HL-60 (cell line): ENCODE measurements around the gene SPATA16.

ENCODE experiments used
- GABPA ChIP-seq: IDR thresholded peaks from 2 replicates; pipeline ENCODE4 v1.6.1; 2012; ENCODE audit warnings: low read depth
- POLR2AphosphoS5 ChIP-seq: IDR thresholded peaks from 2 replicates; pipeline ENCODE4 v1.6.1; 2012; ENCODE audit warnings: low read depth
- SPI1 ChIP-seq: IDR thresholded peaks from 2 replicates; pipeline ENCODE4 v1.6.1; 2012; ENCODE audit warnings: low read depth, mild to moderate bottlenecking, borderline replicate concordance
- TF ChIP-seq, protein P1 (sequence below): IDR thresholded peaks from one replicate; pipeline ENCODE4 v1.5.1; 2011; ENCODE audit warnings: low read length, control low read depth, inconsistent platforms; ENCODE audit not compliant: insufficient read depth

DNA sequence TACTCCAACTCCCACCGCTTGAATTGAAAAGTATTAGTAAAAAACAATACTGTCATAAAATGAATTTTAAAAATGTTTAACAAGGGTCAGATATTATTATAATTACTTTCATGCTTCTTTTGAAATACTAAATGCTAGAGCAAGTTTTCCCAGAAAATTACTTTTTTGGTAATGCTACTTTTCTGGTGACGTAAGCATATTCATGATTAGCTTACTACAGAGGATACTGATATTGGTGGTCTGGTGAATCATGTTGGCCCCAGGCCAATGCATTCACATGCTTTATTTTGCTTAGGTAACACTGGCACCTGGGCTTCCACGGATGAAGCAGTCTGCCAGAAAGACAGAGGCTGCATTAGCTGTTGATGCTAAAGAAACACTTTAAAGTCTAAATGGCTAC lies 12.4 kb downstream of the SPATA16 start:
- TF ChIP-seq, protein P1, sequence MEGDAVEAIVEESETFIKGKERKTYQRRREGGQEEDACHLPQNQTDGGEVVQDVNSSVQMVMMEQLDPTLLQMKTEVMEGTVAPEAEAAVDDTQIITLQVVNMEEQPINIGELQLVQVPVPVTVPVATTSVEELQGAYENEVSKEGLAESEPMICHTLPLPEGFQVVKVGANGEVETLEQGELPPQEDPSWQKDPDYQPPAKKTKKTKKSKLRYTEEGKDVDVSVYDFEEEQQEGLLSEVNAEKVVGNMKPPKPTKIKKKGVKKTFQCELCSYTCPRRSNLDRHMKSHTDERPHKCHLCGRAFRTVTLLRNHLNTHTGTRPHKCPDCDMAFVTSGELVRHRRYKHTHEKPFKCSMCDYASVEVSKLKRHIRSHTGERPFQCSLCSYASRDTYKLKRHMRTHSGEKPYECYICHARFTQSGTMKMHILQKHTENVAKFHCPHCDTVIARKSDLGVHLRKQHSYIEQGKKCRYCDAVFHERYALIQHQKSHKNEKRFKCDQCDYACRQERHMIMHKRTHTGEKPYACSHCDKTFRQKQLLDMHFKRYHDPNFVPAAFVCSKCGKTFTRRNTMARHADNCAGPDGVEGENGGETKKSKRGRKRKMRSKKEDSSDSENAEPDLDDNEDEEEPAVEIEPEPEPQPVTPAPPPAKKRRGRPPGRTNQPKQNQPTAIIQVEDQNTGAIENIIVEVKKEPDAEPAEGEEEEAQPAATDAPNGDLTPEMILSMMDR, result no peak
- TF ChIP-seq SPI1 (no peak), POLR2AphosphoS5 (no peak), GABPA (no peak)
